ENCODE data around the gene CCDC188. TPM values are rescaled to one million over a fixed set of nuclear protein-coding genes. Genes with fewer than 3 reads are reported as not detected.

CCDC188 gene
- total RNA-seq, 3 donors from 2014 or later (not counting 1 experiment from before 2014, with no cell fraction given) = 0.64 TPM; not detected in 2

DNA sequence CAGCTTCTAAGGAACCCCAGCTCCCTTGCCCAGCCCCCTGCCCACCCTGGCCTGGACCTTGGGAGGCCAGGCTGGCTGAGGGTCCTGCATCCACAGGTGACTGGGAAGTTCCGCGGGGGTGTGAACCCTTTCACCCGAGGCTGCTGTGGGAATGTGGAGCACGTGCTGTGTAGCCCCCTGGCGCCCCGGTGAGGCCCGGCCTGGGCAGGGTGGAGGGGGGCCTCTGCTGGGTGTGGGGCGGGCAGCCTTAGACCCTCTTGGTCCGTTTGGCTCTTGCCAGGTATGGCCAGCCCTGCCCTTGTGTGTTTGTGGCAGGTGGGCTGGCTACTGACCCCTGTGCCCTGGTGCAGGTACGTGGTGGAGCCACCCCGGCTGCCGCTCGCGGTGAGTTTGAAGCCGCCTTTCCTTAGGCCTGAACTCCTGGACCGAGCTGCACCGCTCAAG is 10.3 kb downstream of the CCDC188 start:
- Histone ChIP-seq H3K9me3 (ENCODE audit: control insufficient read depth, insufficient read depth, low read length) (no peaks in the 10 kb centered on the region), H3K4me3 (ENCODE audit: low read length) (no peak overlapping the region), H3K4me1 (ENCODE audit: control insufficient read depth, insufficient read depth, low read length) (peaks cover 20% of the 10 kb centered on the region), H3K27me3 (ENCODE audit: control insufficient read depth, insufficient read depth, low read length) (no peaks in the 10 kb centered on the region), H3K27ac (ENCODE audit: low read length) (no peak overlapping the region), H3K36me3 (ENCODE audit: control insufficient read depth, insufficient read depth, low read length) (peaks cover 7% of the 10 kb centered on the region)
- ATAC-seq = no peak
- no peaks in the 10 kb centered on the region for H3K36me3 Mint-ChIP-seq
- peaks cover 6 to 29% of the 10 kb centered on the region in 2 donors for H3K4me1 Mint-ChIP-seq
- no peaks in the 10 kb centered on the region for H3K27me3 Mint-ChIP-seq (ENCODE audit: low read depth in 2 of 2)
- no peaks in the 10 kb centered on the region for H3K9me3 Mint-ChIP-seq
- TF ChIP-seq, protein P1, sequence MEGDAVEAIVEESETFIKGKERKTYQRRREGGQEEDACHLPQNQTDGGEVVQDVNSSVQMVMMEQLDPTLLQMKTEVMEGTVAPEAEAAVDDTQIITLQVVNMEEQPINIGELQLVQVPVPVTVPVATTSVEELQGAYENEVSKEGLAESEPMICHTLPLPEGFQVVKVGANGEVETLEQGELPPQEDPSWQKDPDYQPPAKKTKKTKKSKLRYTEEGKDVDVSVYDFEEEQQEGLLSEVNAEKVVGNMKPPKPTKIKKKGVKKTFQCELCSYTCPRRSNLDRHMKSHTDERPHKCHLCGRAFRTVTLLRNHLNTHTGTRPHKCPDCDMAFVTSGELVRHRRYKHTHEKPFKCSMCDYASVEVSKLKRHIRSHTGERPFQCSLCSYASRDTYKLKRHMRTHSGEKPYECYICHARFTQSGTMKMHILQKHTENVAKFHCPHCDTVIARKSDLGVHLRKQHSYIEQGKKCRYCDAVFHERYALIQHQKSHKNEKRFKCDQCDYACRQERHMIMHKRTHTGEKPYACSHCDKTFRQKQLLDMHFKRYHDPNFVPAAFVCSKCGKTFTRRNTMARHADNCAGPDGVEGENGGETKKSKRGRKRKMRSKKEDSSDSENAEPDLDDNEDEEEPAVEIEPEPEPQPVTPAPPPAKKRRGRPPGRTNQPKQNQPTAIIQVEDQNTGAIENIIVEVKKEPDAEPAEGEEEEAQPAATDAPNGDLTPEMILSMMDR (IDR thresholded peaks at IDR 0.05) = no peak
- H3K4me3 Mint-ChIP-seq = no peak overlapping the region
- 95% methylated on average over 17 of the region's 17 CpGs for WGBS (ENCODE audit: insufficient coverage)
- intact Hi-C loops (cut with micrococcal nuclease) = no loop called here
- H3K27ac Mint-ChIP-seq = no peak overlapping the region
- no peak for DNase-seq

DNA sequence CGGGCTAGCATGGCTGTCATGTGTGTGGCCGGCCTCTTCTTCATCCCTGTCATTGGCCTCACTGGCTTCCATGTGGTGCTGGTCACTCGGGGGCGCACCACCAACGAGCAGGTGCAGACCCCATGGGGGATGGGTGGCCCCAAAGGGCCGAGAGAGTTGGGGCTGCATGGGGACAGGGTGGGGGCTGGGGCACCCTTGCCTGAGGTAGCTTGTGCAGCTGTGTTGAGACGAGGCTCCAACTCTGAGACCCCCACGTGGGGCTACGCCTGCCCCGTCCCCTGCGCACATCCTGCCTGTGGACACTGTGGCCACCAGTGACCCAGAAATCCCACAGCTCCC is 10.8 kb downstream of the CCDC188 start:
- Histone ChIP-seq H3K9me3 (ENCODE audit: control insufficient read depth, insufficient read depth, low read length) (no peaks in the 10 kb centered on the region), H3K27ac (ENCODE audit: low read length) (no peak overlapping the region), H3K36me3 (ENCODE audit: control insufficient read depth, insufficient read depth, low read length) (peaks cover 7% of the 10 kb centered on the region), H3K4me3 (ENCODE audit: low read length) (no peak overlapping the region), H3K4me1 (ENCODE audit: control insufficient read depth, insufficient read depth, low read length) (peaks cover 24% of the 10 kb centered on the region), H3K27me3 (ENCODE audit: control insufficient read depth, insufficient read depth, low read length) (no peaks in the 10 kb centered on the region)
- WGBS (ENCODE audit: insufficient coverage) = 89% methylated on average over 11 of the region's 11 CpGs
- Mint-ChIP-seq H3K36me3 (no peaks in the 10 kb centered on the region), H3K27me3 (ENCODE audit: low read depth in 2 of 2) (no peaks in the 10 kb centered on the region), H3K27ac (no peak overlapping the region), H3K9me3 (no peaks in the 10 kb centered on the region), H3K4me1 (peaks cover 6 to 29% of the 10 kb centered on the region in 2 donors), H3K4me3 (no peak overlapping the region)
- intact Hi-C loops (cut with micrococcal nuclease) = no loop called here
- no peak for DNase-seq
- ATAC-seq = no peak
- TF ChIP-seq, protein P1 (IDR thresholded peaks at IDR 0.05) = no peak

DNA sequence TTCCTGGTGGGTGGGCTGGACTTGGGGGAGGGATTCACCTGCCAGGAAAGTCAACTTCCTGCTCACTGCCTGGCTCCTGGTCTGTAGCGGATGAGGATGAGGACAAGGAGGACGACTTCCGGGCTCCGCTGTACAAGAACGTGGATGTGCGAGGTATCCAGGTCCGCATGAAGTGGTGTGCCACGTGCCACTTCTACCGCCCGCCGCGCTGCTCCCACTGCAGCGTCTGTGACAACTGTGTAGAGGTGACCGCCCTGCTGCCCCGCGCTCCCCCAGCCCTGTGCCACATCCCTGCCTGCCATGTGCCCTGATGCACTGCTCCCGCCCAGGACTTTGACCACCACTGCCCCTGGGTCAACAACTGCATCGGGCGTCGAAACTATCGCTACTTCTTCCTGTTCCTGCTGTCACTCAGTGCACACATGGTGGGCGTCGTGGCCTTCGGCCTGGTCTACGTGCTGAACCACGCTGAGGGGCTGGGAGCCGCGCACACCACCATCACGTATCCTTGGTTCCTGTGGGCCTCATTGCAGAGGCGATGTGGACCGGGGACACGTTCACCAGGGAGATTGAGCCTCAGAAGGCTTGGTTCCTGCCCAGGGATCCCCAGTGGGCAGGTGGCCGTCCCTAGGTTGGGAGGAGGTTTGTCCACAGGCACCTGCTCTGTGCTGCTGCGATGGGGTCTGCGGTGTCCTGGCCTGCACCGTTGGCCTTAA is 11.3 kb downstream of the CCDC188 start:
- 90% methylated on average over 36 of the region's 36 CpGs for WGBS (ENCODE audit: insufficient coverage)
- H3K27ac ChIP-seq (ENCODE audit: low read length) = no peak overlapping the region
- DNase-seq (no peak), ATAC-seq (no peak)
- H3K4me3 ChIP-seq (ENCODE audit: low read length) = no peak overlapping the region
- intact Hi-C loops (cut with micrococcal nuclease) = no loop called here
- H3K9me3 ChIP-seq (ENCODE audit: control insufficient read depth, insufficient read depth, low read length) = no peaks in the 10 kb centered on the region
- peaks cover 6 to 30% of the 10 kb centered on the region in 2 donors for H3K4me1 Mint-ChIP-seq
- H3K27me3 ChIP-seq (ENCODE audit: control insufficient read depth, insufficient read depth, low read length) = no peaks in the 10 kb centered on the region
- H3K36me3 ChIP-seq (ENCODE audit: control insufficient read depth, insufficient read depth, low read length) = peaks cover 7% of the 10 kb centered on the region
- TF ChIP-seq, protein P1 (IDR thresholded peaks at IDR 0.05) = no peak
- H3K27me3 Mint-ChIP-seq (ENCODE audit: low read depth in 2 of 2) = no peaks in the 10 kb centered on the region
- peak overlapping the region in 1 of 2 donors; percentile 40 for H3K27ac Mint-ChIP-seq
- no peak overlapping the region for H3K4me3 Mint-ChIP-seq
- H3K36me3 Mint-ChIP-seq = no peaks in the 10 kb centered on the region
- no peaks in the 10 kb centered on the region for H3K9me3 Mint-ChIP-seq
- H3K4me1 ChIP-seq (ENCODE audit: control insufficient read depth, insufficient read depth, low read length) = peaks cover 25% of the 10 kb centered on the region

DNA sequence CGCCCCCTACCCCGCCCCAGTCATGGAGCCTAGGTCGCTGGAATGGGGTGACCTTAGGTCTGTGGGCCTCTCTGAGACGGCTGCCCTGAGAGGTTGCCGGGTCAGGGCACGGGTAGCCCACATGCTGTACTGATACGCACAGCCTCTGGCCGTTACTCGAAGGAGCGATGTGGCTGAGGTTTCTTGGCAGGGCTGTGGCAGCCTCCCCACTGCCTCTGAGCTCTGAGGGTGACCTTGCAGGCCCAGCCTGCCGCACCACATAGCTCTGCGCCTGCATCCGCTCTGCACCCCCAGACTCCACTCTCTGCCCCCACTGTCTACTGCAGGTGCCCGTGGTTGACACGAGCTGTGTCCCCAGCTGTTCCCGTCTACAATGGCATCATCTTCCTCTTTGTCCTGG is 12.0 kb downstream of the CCDC188 start:
- H3K36me3 Mint-ChIP-seq = no peaks in the 10 kb centered on the region
- intact Hi-C loops (cut with micrococcal nuclease) = no loop called here
- peak in 1 of 3 donors; percentile 51 for ATAC-seq
- Histone ChIP-seq H3K4me3 (ENCODE audit: low read length) (no peak overlapping the region), H3K27me3 (ENCODE audit: control insufficient read depth, insufficient read depth, low read length) (no peaks in the 10 kb centered on the region), H3K27ac (ENCODE audit: low read length) (no peak overlapping the region), H3K9me3 (ENCODE audit: control insufficient read depth, insufficient read depth, low read length) (no peaks in the 10 kb centered on the region), H3K36me3 (ENCODE audit: control insufficient read depth, insufficient read depth, low read length) (peaks cover 7% of the 10 kb centered on the region), H3K4me1 (ENCODE audit: control insufficient read depth, insufficient read depth, low read length) (peaks cover 32% of the 10 kb centered on the region)
- TF ChIP-seq, protein P1 (IDR thresholded peaks at IDR 0.05) = no peak
- peak overlapping the region in 1 of 2 donors; percentile 40 for H3K27ac Mint-ChIP-seq
- no peak for DNase-seq
- H3K27me3 Mint-ChIP-seq (ENCODE audit: low read depth in 2 of 2) = no peaks in the 10 kb centered on the region
- 59% methylated on average over 16 of the region's 16 CpGs for WGBS (ENCODE audit: insufficient coverage)
- no peaks in the 10 kb centered on the region for H3K9me3 Mint-ChIP-seq
- peaks cover 6 to 36% of the 10 kb centered on the region in 2 donors for H3K4me1 Mint-ChIP-seq
- H3K4me3 Mint-ChIP-seq = no peak overlapping the region

Measured in natural killer cell (primary cell).